ENCODE results near the gene PRTG.
"Not testable (repeated sequence)": the region's sequence is repeated elsewhere in the genome, so short reads cannot be mapped to it uniquely, and the experiment has no call there.

PRTG gene, protein sequence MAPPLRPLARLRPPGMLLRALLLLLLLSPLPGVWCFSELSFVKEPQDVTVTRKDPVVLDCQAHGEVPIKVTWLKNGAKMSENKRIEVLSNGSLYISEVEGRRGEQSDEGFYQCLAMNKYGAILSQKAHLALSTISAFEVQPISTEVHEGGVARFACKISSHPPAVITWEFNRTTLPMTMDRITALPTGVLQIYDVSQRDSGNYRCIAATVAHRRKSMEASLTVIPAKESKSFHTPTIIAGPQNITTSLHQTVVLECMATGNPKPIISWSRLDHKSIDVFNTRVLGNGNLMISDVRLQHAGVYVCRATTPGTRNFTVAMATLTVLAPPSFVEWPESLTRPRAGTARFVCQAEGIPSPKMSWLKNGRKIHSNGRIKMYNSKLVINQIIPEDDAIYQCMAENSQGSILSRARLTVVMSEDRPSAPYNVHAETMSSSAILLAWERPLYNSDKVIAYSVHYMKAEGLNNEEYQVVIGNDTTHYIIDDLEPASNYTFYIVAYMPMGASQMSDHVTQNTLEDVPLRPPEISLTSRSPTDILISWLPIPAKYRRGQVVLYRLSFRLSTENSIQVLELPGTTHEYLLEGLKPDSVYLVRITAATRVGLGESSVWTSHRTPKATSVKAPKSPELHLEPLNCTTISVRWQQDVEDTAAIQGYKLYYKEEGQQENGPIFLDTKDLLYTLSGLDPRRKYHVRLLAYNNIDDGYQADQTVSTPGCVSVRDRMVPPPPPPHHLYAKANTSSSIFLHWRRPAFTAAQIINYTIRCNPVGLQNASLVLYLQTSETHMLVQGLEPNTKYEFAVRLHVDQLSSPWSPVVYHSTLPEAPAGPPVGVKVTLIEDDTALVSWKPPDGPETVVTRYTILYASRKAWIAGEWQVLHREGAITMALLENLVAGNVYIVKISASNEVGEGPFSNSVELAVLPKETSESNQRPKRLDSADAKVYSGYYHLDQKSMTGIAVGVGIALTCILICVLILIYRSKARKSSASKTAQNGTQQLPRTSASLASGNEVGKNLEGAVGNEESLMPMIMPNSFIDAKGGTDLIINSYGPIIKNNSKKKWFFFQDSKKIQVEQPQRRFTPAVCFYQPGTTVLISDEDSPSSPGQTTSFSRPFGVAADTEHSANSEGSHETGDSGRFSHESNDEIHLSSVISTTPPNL

DNA sequence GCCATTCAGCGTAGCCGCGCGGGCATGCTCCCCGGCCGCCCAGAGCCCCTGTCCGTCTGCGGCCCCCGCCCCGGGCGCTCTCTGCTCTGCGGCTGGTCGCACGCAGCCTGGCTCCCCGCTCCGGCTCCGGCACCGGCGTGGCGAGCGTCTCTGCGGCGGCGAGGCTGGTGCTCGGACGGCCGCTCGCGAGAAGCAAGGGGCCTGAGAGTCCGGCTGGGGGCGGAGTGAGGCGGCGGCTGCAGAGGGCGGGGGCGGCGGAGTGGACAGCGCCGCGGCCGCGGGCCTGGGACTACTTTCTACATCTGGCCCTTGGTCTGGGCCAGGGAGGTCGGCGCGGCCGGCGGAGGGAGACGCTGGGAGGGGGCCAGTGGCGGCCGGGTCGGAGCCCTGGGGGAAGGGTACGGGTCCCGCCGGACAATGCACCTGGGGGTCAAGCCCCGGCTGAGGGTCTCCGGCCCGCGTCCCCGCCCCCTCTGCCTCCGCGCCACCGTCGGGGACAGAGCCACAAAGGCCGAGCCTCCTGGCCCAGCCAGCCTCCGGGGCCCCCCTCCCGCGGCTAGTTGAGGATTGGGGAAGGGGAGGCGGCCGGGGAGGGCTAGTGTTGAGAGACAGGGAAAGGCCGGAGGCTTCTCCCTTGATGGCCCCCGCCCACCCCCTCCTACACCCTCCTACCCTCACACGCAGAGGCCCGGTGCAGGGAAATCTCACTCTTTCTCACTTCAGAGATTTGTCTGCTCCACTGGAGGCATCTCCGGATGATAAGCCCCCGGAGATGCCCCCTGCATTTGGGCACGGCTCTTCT lies at the start of gene PRTG:
PRTG (minus strand) TSS at position 226 of the 802 bp plus-strand sequence; CDS start at position 5, 221 bp downstream.
- Histone ChIP-seq H3K36me3 (ENCODE audit: insufficient read depth, low read length) (no peaks in the 10 kb centered on the region), H3K27ac (ENCODE audit: low read depth, low read length) (no peak within 1 kb of the TSS), H3K27me3 (ENCODE audit: insufficient read depth, low read length) (no peaks in the 10 kb centered on the region), H2AFZ (ENCODE audit: low read length, unreplicated experiment) (peak within 1 kb of the TSS; percentile 81), H3K4me1 (ENCODE audit: control insufficient read depth, insufficient read depth, low read length, unreplicated experiment) (peaks cover 5% of the 10 kb centered on the region), H3K4me3 (ENCODE audit: low read depth, low read length) (peak within 1 kb of the TSS; percentile 91), H3K79me2 (ENCODE audit: control insufficient read depth, insufficient read depth, low read length, unreplicated experiment) (peaks cover 6% of the 10 kb centered on the region)

DNA sequence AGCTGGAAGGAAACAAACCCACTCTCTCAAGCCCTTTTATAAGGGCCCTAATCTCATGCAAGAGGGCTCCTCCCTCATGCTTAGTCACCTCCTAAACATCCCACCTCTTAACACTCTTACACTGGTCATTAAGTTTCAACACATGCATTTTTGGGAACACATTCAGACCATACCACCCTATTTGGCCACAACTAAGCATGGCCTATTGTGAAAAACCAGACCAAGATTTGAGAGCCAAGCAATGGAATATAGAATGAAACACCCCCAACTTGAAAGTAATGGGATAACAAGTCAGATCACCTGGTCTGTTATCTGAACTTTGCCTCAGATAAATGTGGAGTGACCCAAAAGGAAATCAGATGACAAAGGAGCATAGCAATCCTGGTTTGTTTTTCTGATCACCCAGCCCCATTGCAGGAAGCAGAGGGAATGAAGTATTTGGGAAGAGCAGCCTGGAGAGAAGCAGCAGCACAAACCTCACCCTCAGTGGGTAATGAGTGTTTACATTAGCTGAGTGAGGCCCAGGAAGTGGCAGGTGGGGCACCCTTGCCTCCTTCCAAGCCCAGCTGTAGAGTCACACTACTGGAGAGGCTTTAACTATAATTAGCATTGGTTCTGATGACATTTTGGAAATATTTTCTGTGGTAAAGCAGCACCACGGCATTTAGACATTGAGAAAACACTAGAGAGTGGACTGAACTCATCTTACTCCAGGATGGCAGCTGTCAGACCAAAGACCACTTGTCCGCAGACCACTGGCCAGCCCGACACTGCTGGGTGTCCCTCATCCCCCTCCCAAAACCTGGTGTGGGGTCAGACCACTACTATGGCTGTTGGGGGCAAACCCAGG lies 48.8 kb upstream of the PRTG start:
- Histone ChIP-seq H3K4me3 (ENCODE audit: low read depth, low read length) (peak overlapping the region; percentile 23; the same call in 1 of the 2 replicates), H2AFZ (ENCODE audit: low read length, unreplicated experiment) (peak overlapping the region; percentile 24)

DNA sequence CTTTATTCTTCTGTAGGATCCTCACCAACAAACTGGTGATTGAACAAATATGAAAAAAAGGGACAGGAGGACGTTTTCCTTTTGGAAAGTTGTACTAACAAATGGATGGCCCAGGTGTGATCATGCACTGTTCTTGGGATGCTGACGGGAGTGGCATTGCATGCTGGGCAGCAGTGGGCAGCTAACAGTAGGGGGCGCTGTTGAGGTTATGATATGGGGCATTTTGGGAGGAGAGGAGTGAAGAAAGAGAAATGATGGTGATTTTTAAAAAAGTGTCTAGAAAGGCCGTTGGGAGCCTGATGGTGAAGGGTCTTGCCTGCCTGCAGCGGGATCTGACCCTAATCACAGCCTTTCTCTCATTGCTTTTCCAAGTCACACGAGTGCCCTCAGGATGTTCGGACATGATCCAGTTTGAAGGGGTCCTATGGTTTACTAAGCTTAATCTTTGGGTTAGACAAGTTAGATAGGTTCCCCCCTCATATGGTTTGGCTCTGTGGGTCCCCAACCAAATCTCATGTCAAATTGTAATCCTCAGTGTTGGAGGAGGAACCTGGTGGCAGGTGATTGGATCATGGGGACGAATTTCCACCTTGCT lies 46.2 kb upstream of the PRTG start:
- Histone ChIP-seq H2AFZ (ENCODE audit: low read length, unreplicated experiment) (no peak overlapping the region), H3K4me1 (ENCODE audit: control insufficient read depth, insufficient read depth, low read length, unreplicated experiment) (peaks cover 15% of the 10 kb centered on the region), H3K79me2 (ENCODE audit: control insufficient read depth, insufficient read depth, low read length, unreplicated experiment) (no peaks in the 10 kb centered on the region), H3K36me3 (ENCODE audit: insufficient read depth, low read length) (no peaks in the 10 kb centered on the region), H3K27ac (ENCODE audit: low read depth, low read length) (no peak overlapping the region), H3K4me3 (ENCODE audit: low read depth, low read length) (no peak overlapping the region), H3K27me3 (ENCODE audit: insufficient read depth, low read length) (no peaks in the 10 kb centered on the region)

More for the DNA sequence above, 48.8 kb upstream of the PRTG start:
- Histone ChIP-seq H3K27me3 (ENCODE audit: insufficient read depth, low read length) (no peaks in the 10 kb centered on the region), H3K4me1 (ENCODE audit: control insufficient read depth, insufficient read depth, low read length, unreplicated experiment) (peaks cover 15% of the 10 kb centered on the region), H3K27ac (ENCODE audit: low read depth, low read length) (peak overlapping the region; percentile 53; the same call in 1 of the 2 replicates), H3K36me3 (ENCODE audit: insufficient read depth, low read length) (no peaks in the 10 kb centered on the region), H3K79me2 (ENCODE audit: control insufficient read depth, insufficient read depth, low read length, unreplicated experiment) (no peaks in the 10 kb centered on the region)

DNA sequence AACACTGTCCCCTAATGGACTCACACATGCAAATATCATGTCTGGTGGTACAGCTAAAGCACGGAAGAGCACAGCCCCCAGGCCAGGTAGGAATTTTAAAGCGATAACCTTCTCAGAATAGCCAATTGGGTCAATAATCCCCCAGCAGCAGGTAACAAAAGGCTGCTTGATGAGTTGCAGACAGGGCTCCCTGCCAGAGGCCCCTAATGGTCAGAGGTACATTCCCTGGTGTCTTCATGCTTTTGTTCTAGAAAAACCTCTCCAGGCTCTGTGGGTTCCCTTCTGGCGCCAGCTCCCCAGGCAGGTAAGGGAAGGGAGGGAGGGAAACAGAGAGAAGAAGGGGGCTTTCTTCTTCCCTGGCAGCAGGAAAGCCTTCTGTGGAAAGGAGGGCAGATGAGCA lies 43.4 kb upstream of the PRTG start:
- Histone ChIP-seq H3K79me2 (ENCODE audit: control insufficient read depth, insufficient read depth, low read length, unreplicated experiment) (no peaks in the 10 kb centered on the region), H3K27ac (ENCODE audit: low read depth, low read length) (no peak overlapping the region), H3K27me3 (ENCODE audit: insufficient read depth, low read length) (no peaks in the 10 kb centered on the region), H3K36me3 (ENCODE audit: insufficient read depth, low read length) (no peaks in the 10 kb centered on the region), H3K4me3 (ENCODE audit: low read depth, low read length) (no peak overlapping the region), H2AFZ (ENCODE audit: low read length, unreplicated experiment) (no peak overlapping the region), H3K4me1 (ENCODE audit: control insufficient read depth, insufficient read depth, low read length, unreplicated experiment) (peaks cover 4% of the 10 kb centered on the region)

DNA sequence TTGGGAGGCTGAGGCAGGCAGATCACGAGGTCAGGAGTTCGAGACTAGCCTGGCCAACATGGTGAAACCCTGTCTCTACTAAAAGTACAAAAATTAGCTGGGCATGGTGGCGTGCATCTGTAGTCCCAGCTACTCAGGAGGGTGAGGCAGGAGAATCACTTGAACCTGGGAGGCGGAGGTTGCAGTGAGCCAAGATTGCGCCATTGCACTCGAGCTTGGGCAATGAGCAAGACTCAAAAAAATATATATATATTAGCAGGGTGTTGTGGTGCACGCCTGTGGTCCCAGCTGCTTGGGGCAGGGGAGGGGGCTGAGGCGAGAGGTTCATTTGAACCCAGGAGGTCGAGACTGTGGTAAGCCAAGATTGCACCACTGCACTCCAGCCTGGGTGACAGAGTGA lies 42.6 kb upstream of the PRTG start:
- not testable (repeated sequence) for H3K4me3 ChIP-seq (ENCODE audit: low read depth, low read length); H3K79me2 ChIP-seq (ENCODE audit: control insufficient read depth, insufficient read depth, low read length, unreplicated experiment); H3K36me3 ChIP-seq (ENCODE audit: insufficient read depth, low read length); H3K27me3 ChIP-seq (ENCODE audit: insufficient read depth, low read length); H3K4me1 ChIP-seq (ENCODE audit: control insufficient read depth, insufficient read depth, low read length, unreplicated experiment); H3K27ac ChIP-seq (ENCODE audit: low read depth, low read length); H2AFZ ChIP-seq (ENCODE audit: low read length, unreplicated experiment)

DNA sequence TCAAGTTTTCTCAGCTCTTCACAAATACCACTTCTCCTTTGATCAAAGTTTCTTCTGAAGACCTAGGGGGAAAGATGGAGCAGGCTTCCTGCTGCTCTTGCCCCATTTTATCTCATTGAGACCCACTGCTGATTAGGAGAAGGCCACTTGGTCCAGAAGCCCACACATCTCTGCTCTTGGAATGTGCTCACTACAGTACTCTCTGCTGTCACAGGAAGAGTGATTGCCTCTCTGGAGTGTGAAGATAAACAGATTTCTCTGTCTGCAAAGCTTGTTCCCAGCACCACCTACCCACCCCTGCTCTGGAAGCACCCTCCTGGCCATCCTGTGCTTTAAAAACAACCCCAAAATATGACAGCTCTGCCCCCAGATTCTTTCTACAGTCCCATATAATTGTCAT lies 41.3 kb upstream of the PRTG start:
- Histone ChIP-seq H3K36me3 (ENCODE audit: insufficient read depth, low read length) (no peaks in the 10 kb centered on the region), H3K27me3 (ENCODE audit: insufficient read depth, low read length) (peaks cover 3% of the 10 kb centered on the region), H3K27ac (ENCODE audit: low read depth, low read length) (no peak overlapping the region), H3K4me3 (ENCODE audit: low read depth, low read length) (no peak overlapping the region), H3K79me2 (ENCODE audit: control insufficient read depth, insufficient read depth, low read length, unreplicated experiment) (no peaks in the 10 kb centered on the region), H2AFZ (ENCODE audit: low read length, unreplicated experiment) (no peak overlapping the region), H3K4me1 (ENCODE audit: control insufficient read depth, insufficient read depth, low read length, unreplicated experiment) (no peaks in the 10 kb centered on the region)

DNA sequence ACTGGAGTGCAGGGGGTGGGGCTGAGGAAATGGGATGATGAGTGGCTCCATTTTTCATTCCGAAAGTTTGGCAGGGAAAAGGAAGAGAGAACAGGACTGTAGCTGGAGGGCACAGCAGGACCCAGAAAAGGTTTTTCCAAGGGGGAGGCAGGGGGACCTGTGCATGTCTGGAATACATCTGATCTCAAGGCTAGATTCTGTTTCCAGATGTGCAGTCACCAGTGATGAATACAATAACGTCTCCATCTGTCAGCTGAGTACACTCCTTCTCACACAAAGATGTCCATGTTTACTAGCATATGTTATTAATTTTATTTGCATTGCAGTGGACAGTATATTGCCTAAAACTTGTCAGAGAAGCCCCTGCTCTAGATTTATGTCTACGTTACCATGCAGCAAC lies 39.9 kb upstream of the PRTG start:
- Histone ChIP-seq H3K4me1 (ENCODE audit: control insufficient read depth, insufficient read depth, low read length, unreplicated experiment) (no peaks in the 10 kb centered on the region), H3K79me2 (ENCODE audit: control insufficient read depth, insufficient read depth, low read length, unreplicated experiment) (no peaks in the 10 kb centered on the region), H3K27ac (ENCODE audit: low read depth, low read length) (no peak overlapping the region), H3K27me3 (ENCODE audit: insufficient read depth, low read length) (peaks cover 14% of the 10 kb centered on the region), H3K36me3 (ENCODE audit: insufficient read depth, low read length) (no peaks in the 10 kb centered on the region), H2AFZ (ENCODE audit: low read length, unreplicated experiment) (no peak overlapping the region), H3K4me3 (ENCODE audit: low read depth, low read length) (no peak overlapping the region)

DNA sequence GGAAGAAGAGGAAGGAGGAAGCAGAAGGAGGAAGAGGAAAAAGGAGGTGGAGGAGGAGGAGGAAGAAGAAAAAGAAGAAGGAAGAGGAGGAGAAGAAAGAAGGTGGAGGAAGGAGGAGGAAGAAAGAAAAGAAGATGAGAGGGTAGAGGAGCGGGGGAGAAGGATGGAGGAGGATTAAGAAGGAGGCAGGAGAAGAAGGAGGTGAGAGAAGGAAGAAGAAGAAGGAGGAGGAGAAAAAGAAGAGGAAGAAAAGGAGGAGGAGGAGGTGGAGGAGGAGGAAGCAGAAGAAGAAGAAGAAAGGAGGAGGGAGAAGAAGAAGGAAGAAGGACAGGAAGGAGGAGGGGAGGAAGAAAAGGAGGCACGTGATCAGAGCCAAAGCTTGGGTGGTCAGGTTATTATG lies 37.3 kb upstream of the PRTG start:
- Histone ChIP-seq H3K27ac (ENCODE audit: low read depth, low read length) (no peak overlapping the region), H3K36me3 (ENCODE audit: insufficient read depth, low read length) (no peaks in the 10 kb centered on the region), H3K27me3 (ENCODE audit: insufficient read depth, low read length) (peaks cover 21% of the 10 kb centered on the region), H3K4me3 (ENCODE audit: low read depth, low read length) (no peak overlapping the region), H3K4me1 (ENCODE audit: control insufficient read depth, insufficient read depth, low read length, unreplicated experiment) (no peaks in the 10 kb centered on the region), H2AFZ (ENCODE audit: low read length, unreplicated experiment) (no peak overlapping the region), H3K79me2 (ENCODE audit: control insufficient read depth, insufficient read depth, low read length, unreplicated experiment) (no peaks in the 10 kb centered on the region)

DNA sequence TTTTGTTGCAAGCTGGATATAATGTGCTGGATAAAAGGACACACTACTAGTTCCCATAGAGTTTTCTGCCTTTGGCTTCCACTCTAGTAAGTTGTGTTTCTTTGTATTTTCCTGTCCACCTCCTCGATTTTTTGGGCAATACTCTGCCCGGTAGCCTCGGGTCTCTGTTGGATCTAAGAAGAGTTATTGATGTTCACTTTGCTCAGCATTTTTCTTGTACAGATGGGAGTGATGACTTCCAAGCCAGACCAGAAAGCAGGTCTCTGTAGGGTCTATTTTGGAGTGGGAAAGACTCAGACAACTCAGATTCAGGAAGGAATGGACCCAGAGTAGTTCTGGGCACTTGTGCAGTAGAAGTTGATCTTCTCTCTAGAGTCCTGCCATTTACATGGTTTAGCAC lies 36.0 kb upstream of the PRTG start:
- Histone ChIP-seq H3K4me3 (ENCODE audit: low read depth, low read length) (no peak overlapping the region), H3K27ac (ENCODE audit: low read depth, low read length) (no peak overlapping the region), H2AFZ (ENCODE audit: low read length, unreplicated experiment) (no peak overlapping the region), H3K4me1 (ENCODE audit: control insufficient read depth, insufficient read depth, low read length, unreplicated experiment) (no peaks in the 10 kb centered on the region), H3K36me3 (ENCODE audit: insufficient read depth, low read length) (no peaks in the 10 kb centered on the region), H3K79me2 (ENCODE audit: control insufficient read depth, insufficient read depth, low read length, unreplicated experiment) (no peaks in the 10 kb centered on the region), H3K27me3 (ENCODE audit: insufficient read depth, low read length) (peaks cover 21% of the 10 kb centered on the region)

Data from ACC112 (cell line).